IMR-90 (cell line): ENCODE measurements around the gene METTL27. TPM values are rescaled to one million over a fixed set of nuclear protein-coding genes. Genes with fewer than 3 reads are reported as not detected.

Source experiments
- ATAC-seq: fragments of 200-7000 bp; cut with Tn5 transposase; 2 replicates; pipeline ENCODE4 v1.9.1; 2020; ENCODE audit warnings: low read depth, mild to moderate bottlenecking, moderate library complexity
- BruUV-seq: library from RNA; stranded (reverse); fragments of 400-500 nt; replicated peaks from 2 replicates; lab custom pipeline; 2021; lab: Mats Ljungman, UMichigan
- CTCF ChIA-PET: fragments of 300-600 bp; formaldehyde crosslinking; extraction: SDS; loops from one replicate; lab custom pipeline; 2021; ENCODE audit warnings: antibody characterized with exemption; lab: Yijun Ruan, JAX
- POLR2A ChIA-PET: fragments of 300-600 bp; sonication (Branson Sonifier 250); formaldehyde crosslinking; loops from one replicate; lab custom pipeline; 2022; ENCODE audit warnings: antibody characterized with exemption; ENCODE audit not compliant: unreplicated experiment; lab: Charles Lee
- DNase-seq: peaks from one replicate; pipeline ENCODE4 v3.0.0; 2013
- H2AFZ ChIP-seq: replicated peaks from 2 replicates; pipeline ENCODE3; 2013; ENCODE audit warnings: low read length, mild to moderate bottlenecking; ENCODE audit not compliant: poor library complexity
- H2AK5ac ChIP-seq: 2 replicates; pipeline ENCODE4 v1.6.1; 2013; ENCODE audit warnings: low read depth, low read length, inconsistent platforms
- H2AK9ac ChIP-seq: replicated peaks from 2 replicates; pipeline ENCODE3; 2013; ENCODE audit warnings: mild to moderate bottlenecking, low read depth, low read length, moderate library complexity; ENCODE audit not compliant: poor library complexity
- H2BK120ac ChIP-seq: 2 replicates; pipeline ENCODE4 v1.6.1; 2013; ENCODE audit warnings: low read depth, low read length, inconsistent platforms
- H2BK15ac ChIP-seq: 3 replicates; pipeline ENCODE4 v1.6.1; 2013; ENCODE audit warnings: low read depth, low read length, inconsistent platforms
- H2BK20ac ChIP-seq: 2 replicates; pipeline ENCODE4 v1.6.1; 2013; ENCODE audit warnings: low read depth, mild to moderate bottlenecking, inconsistent platforms, low read length, moderate library complexity
- H2BK5ac ChIP-seq: 2 replicates; pipeline ENCODE4 v1.6.1; 2013; ENCODE audit warnings: mild to moderate bottlenecking, low read depth, low read length, inconsistent platforms; ENCODE audit not compliant: poor library complexity, severe bottlenecking
- H3K14ac ChIP-seq: replicated peaks from 2 replicates; pipeline ENCODE4 v1.6.1; 2013; ENCODE audit warnings: low read depth, low read length, inconsistent platforms
- H3K18ac ChIP-seq: 2 replicates; pipeline ENCODE4 v1.6.1; 2013; ENCODE audit warnings: low read depth, low read length, control low read depth
- H3K23ac ChIP-seq: 2 replicates; pipeline ENCODE4 v1.6.1; 2013; ENCODE audit warnings: low read depth, low read length, inconsistent platforms
- H3K27ac ChIP-seq: 2 replicates; pipeline ENCODE4 v1.5.1; 2013; ENCODE audit warnings: mild to moderate bottlenecking, control low read depth, low read length; ENCODE audit not compliant: insufficient read depth
- H3K27me3 ChIP-seq: 2 replicates; pipeline ENCODE4 v1.6.1; 2013; ENCODE audit warnings: low read length; ENCODE audit not compliant: control insufficient read depth, insufficient read depth
- H3K36me3 ChIP-seq: 2 replicates; pipeline ENCODE4 v1.6.1; 2013; ENCODE audit warnings: low read length, mixed read lengths; ENCODE audit not compliant: control insufficient read depth, insufficient read depth
- H3K4ac ChIP-seq: 2 replicates; pipeline ENCODE4 v1.6.1; 2013; ENCODE audit warnings: low read depth, low read length, inconsistent platforms
- H3K4me1 ChIP-seq: 2 replicates; pipeline ENCODE4 v1.6.1; 2013; ENCODE audit warnings: low read length, mixed read lengths; ENCODE audit not compliant: control insufficient read depth, insufficient read depth
- H3K4me2 ChIP-seq: 2 replicates; pipeline ENCODE4 v1.6.1; 2013; ENCODE audit warnings: low read depth, mild to moderate bottlenecking, control low read depth, low read length, moderate library complexity
- H3K4me3 ChIP-seq: 2 replicates; pipeline ENCODE4 v1.5.1; 2013; ENCODE audit warnings: low read depth, mild to moderate bottlenecking, control low read depth, low read length, moderate library complexity; ENCODE audit not compliant: insufficient read depth
- H3K56ac ChIP-seq: 2 replicates; pipeline ENCODE4 v1.6.1; 2013; ENCODE audit warnings: low read length, inconsistent platforms; ENCODE audit not compliant: insufficient read depth; ENCODE audit errors: extremely low read depth
- H3K79me1 ChIP-seq, 2 experiments: 2 replicates each; pipeline ENCODE4 v1.6.1; 2013; ENCODE audit warnings: low read length in 2 of 2, inconsistent platforms in 1 of 2, low read depth in 1 of 2
- H3K9ac ChIP-seq: 2 replicates; pipeline ENCODE4 v1.6.1; 2013; ENCODE audit warnings: low read depth, low read length, control low read depth
- H3K9me1 ChIP-seq: 2 replicates; pipeline ENCODE4 v1.6.1; 2013; ENCODE audit warnings: low read length, inconsistent platforms; ENCODE audit not compliant: insufficient read depth
- H3K9me3 ChIP-seq: 2 replicates; pipeline ENCODE4 v1.6.1; 2013; ENCODE audit warnings: low read length; ENCODE audit not compliant: control insufficient read depth, insufficient read depth
- H4K20me1 ChIP-seq: 2 replicates; pipeline ENCODE4 v1.6.1; 2013; ENCODE audit warnings: low read length, inconsistent platforms; ENCODE audit not compliant: insufficient read depth
- H4K5ac ChIP-seq: 2 replicates; pipeline ENCODE4 v1.6.1; 2013; ENCODE audit warnings: mild to moderate bottlenecking, low read depth, low read length, control low read depth
- H4K8ac ChIP-seq, 2 experiments: 2 replicates each; pipeline ENCODE4 v1.6.1; 2013; ENCODE audit warnings: low read depth in 2 of 2, low read length in 2 of 2, control low read depth in 1 of 2, inconsistent platforms in 1 of 2
- H4K91ac ChIP-seq: 2 replicates; pipeline ENCODE4 v1.6.1; 2013; ENCODE audit warnings: low read depth, low read length, inconsistent platforms; ENCODE audit not compliant: insufficient read depth
- BHLHE40 ChIP-seq: fragments of 150-350 bp; IDR thresholded peaks from 2 replicates; pipeline ENCODE4 v1.6.1; 2016; ENCODE audit warnings: mild to moderate bottlenecking, low read depth, low read length
- CEBPB ChIP-seq: IDR thresholded peaks from 2 replicates; pipeline ENCODE4 v1.6.1; 2012; ENCODE audit warnings: low read depth, low read length, improper control_type of control experiment
- CHD1 ChIP-seq: IDR thresholded peaks from 2 replicates; pipeline ENCODE4 v1.6.1; 2012; ENCODE audit warnings: low read depth, low read length, improper control_type of control experiment
- FOS ChIP-seq: fragments of 150-350 bp; IDR thresholded peaks from 2 replicates; pipeline ENCODE4 v1.6.1; 2016; ENCODE audit warnings: low read depth, low read length
- MAFK ChIP-seq: IDR thresholded peaks from 2 replicates; pipeline ENCODE4 v1.6.1; 2012; ENCODE audit warnings: low read depth, low read length, improper control_type of control experiment
- MAZ ChIP-seq: IDR thresholded peaks from 2 replicates; pipeline ENCODE4 v1.6.1; 2012; ENCODE audit warnings: low read depth, mild to moderate bottlenecking, low read length, improper control_type of control experiment, moderate library complexity, borderline replicate concordance
- MXI1 ChIP-seq: IDR thresholded peaks from 2 replicates; pipeline ENCODE4 v1.6.1; 2012; ENCODE audit warnings: low read depth, mild to moderate bottlenecking, low read length, moderate library complexity, borderline replicate concordance
- NFE2L2 ChIP-seq: fragments of 150-350 bp; IDR thresholded peaks from 2 replicates; pipeline ENCODE4 v1.6.1; 2016; ENCODE audit warnings: low read depth, mild to moderate bottlenecking, low read length
- POLR2A ChIP-seq: IDR thresholded peaks from 2 replicates; pipeline ENCODE4 v1.6.1; 2012; ENCODE audit warnings: mild to moderate bottlenecking, low read depth, low read length
- RAD21 ChIP-seq: IDR thresholded peaks from 2 replicates; pipeline ENCODE4 v1.6.1; 2012; ENCODE audit warnings: low read length, improper control_type of control experiment
- RCOR1 ChIP-seq: IDR thresholded peaks from 2 replicates; pipeline ENCODE4 v1.6.1; 2012; ENCODE audit warnings: mild to moderate bottlenecking, low read length, improper control_type of control experiment; ENCODE audit not compliant: insufficient replicate concordance
- RFX5 ChIP-seq: IDR thresholded peaks from 2 replicates; pipeline ENCODE4 v1.8.0; 2012; ENCODE audit warnings: low read depth, mild to moderate bottlenecking, low read length, moderate library complexity
- SMC3 ChIP-seq: fragments of 150-350 bp; IDR thresholded peaks from 2 replicates; pipeline ENCODE4 v1.6.1; 2016; ENCODE audit warnings: low read depth, mild to moderate bottlenecking, antibody characterized with exemption, low read length, moderate library complexity
- WGBS, 2 experiments: methylation state at CpG; one replicate each; pipeline versions ENCODE4 v1.1.5 to v1.1.7; 2013; ENCODE audit warnings: missing lambda C conversion rate in 2 of 2; ENCODE audit not compliant: insufficient read length in 1 of 2; ENCODE audit errors: extremely low coverage in 2 of 2; 5-methylcytosine and 5-hydroxymethylcytosine counted together
- dilution Hi-C: fragments of 300-500 bp; cut with HindIII; formaldehyde crosslinking; loops from one replicate; pipeline ENCODE4 v1.14.3; 2018; ENCODE audit warnings: low sequenced_read_pairs; ENCODE audit not compliant: unreplicated experiment
- in situ Hi-C: fragments of 300-500 bp; cut with MboI; formaldehyde crosslinking; loops from 3 replicates; pipeline ENCODE4 v1.14.3; 2019; ENCODE audit warnings: low sequenced_read_pairs, inconsistent platforms, mixed read lengths
- intact Hi-C: fragments of 100-400 bp; cut with micrococcal nuclease; formaldehyde crosslinking; loops from 2 replicates; pipeline ENCODE4 v1.10.0; 2022
- polyA plus RNA-seq, 3 experiments: library from polyadenylated mRNA; depleted of rRNA; stranded (reverse); fragments of >200 nt; gene quantifications; 2 replicates each; pipeline ENCODE4 v1.2.3, GENCODE V29; 2012; ENCODE audit warnings: low replicate concordance in 1 of 3
- total RNA-seq: library from RNA; depleted of rRNA; stranded (reverse); fragments of >200 nt; gene quantifications from 2 replicates; pipeline ENCODE4 v1.2.3, GENCODE V29; 2012
- TF ChIP-seq, protein P1 (sequence below): conservative IDR thresholded peaks from 2 replicates; pipeline ENCODE4 v1.5.1; 2012; ENCODE audit warnings: mild to moderate bottlenecking, low read depth, low read length, improper control_type of control experiment
- TF ChIP-seq, protein P2 (sequence below): fragments of 150-350 bp; IDR thresholded peaks from 2 replicates; pipeline ENCODE4 v1.6.1; 2017; ENCODE audit warnings: mild to moderate bottlenecking, antibody characterized with exemption, low read length, low read depth
- TF ChIP-seq, protein P3 (sequence below): fragments of 150-350 bp; IDR thresholded peaks from 2 replicates; pipeline ENCODE4 v1.6.1; 2016; ENCODE audit warnings: low read depth, mild to moderate bottlenecking, low read length, moderate library complexity, borderline replicate concordance

The METTL27 gene
- total and polyA plus RNA-seq, 2 of the 4 experiments (the other 2 are of a cell fraction), result 2.3 to 4.3 TPM

GRCh38 chr7:73844848-73845460 lies 2.6 kb upstream of the METTL27 start:
- Histone ChIP-seq H3K9ac (no peak overlapping the region), H3K9me1 (peaks cover 7% of the 10 kb centered on the region; the same call in 1 of the 2 replicates), H2BK15ac (no peak overlapping the region; the same call in 2 of the 3 replicates), H3K56ac (no peak overlapping the region), H2AK9ac (no peak overlapping the region), H3K4me3 (no peak overlapping the region), H3K4me2 (no peak overlapping the region), H4K91ac (no peak overlapping the region), H3K4me1 (peaks cover 7% of the 10 kb centered on the region), H2AK5ac (peak overlapping the region; percentile 83), H4K20me1 (no peaks in the 10 kb centered on the region), H3K4ac (peak overlapping the region; percentile 11; the same call in 1 of the 2 replicates), H3K27ac (no peak overlapping the region), H3K9me3 (no peaks in the 10 kb centered on the region), H2BK5ac (no peak overlapping the region), H3K23ac (no peak overlapping the region), H3K27me3 (no peaks in the 10 kb centered on the region), H4K5ac (no peak overlapping the region), H2BK20ac (no peak overlapping the region), H2AFZ (no peak overlapping the region), H2BK120ac (peak overlapping the region; percentile 47; the same call in 1 of the 2 replicates), H4K8ac (no peak overlapping the region; a peak in 1 of 4 replicates), H3K36me3 (no peaks in the 10 kb centered on the region; the same call in 1 of the 2 replicates), H3K14ac (0 out of 2 replicates have a peak overlapping the region, but pooled peaks have one; percentile 14), H3K18ac (no peak overlapping the region), H3K79me1 (peaks cover 5 to 20% of the 10 kb centered on the region in 2 experiments)
- no TSS peak for BruUV-seq
- DNase-seq (peak; percentile 75), ATAC-seq (no peak)
- CTCF ChIA-PET, result no interaction called here
- intact Hi-C loops, result no loop called here
- POLR2A ChIA-PET, result no interaction called here
- dilution Hi-C loops, result no loop called here
- in situ Hi-C loops, result no loop called here
- WGBS, 2 experiments, result no CpG with 5 or more reads among the region's 13 CpGs
- TF ChIP-seq, protein P1, sequence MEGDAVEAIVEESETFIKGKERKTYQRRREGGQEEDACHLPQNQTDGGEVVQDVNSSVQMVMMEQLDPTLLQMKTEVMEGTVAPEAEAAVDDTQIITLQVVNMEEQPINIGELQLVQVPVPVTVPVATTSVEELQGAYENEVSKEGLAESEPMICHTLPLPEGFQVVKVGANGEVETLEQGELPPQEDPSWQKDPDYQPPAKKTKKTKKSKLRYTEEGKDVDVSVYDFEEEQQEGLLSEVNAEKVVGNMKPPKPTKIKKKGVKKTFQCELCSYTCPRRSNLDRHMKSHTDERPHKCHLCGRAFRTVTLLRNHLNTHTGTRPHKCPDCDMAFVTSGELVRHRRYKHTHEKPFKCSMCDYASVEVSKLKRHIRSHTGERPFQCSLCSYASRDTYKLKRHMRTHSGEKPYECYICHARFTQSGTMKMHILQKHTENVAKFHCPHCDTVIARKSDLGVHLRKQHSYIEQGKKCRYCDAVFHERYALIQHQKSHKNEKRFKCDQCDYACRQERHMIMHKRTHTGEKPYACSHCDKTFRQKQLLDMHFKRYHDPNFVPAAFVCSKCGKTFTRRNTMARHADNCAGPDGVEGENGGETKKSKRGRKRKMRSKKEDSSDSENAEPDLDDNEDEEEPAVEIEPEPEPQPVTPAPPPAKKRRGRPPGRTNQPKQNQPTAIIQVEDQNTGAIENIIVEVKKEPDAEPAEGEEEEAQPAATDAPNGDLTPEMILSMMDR, result no peak
- TF ChIP-seq MAZ (no peak), RAD21 (no peak), MAFK (no peak), RFX5 (no peak), BHLHE40 (no peak), CHD1 (no peak), FOS (no peak), CEBPB (no peak), MXI1 (no peak), RCOR1 (no peak), SMC3 (no peak), POLR2A (no peak), NFE2L2 (no peak)
- TF ChIP-seq, protein P2, sequence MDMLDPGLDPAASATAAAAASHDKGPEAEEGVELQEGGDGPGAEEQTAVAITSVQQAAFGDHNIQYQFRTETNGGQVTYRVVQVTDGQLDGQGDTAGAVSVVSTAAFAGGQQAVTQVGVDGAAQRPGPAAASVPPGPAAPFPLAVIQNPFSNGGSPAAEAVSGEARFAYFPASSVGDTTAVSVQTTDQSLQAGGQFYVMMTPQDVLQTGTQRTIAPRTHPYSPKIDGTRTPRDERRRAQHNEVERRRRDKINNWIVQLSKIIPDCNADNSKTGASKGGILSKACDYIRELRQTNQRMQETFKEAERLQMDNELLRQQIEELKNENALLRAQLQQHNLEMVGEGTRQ, result no peak
- TF ChIP-seq, protein P3, sequence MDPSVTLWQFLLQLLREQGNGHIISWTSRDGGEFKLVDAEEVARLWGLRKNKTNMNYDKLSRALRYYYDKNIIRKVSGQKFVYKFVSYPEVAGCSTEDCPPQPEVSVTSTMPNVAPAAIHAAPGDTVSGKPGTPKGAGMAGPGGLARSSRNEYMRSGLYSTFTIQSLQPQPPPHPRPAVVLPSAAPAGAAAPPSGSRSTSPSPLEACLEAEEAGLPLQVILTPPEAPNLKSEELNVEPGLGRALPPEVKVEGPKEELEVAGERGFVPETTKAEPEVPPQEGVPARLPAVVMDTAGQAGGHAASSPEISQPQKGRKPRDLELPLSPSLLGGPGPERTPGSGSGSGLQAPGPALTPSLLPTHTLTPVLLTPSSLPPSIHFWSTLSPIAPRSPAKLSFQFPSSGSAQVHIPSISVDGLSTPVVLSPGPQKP, result no peak
